DLD1 (cell line): ENCODE results near the gene LSM4.

ENCODE experiments used
- in situ Hi-C: cut with HindIII; loops from 2 replicates; pipeline ENCODE4 v1.10.0; 2017; ENCODE audit warnings: low sequenced_read_pairs

The LSM4 gene

DNA sequence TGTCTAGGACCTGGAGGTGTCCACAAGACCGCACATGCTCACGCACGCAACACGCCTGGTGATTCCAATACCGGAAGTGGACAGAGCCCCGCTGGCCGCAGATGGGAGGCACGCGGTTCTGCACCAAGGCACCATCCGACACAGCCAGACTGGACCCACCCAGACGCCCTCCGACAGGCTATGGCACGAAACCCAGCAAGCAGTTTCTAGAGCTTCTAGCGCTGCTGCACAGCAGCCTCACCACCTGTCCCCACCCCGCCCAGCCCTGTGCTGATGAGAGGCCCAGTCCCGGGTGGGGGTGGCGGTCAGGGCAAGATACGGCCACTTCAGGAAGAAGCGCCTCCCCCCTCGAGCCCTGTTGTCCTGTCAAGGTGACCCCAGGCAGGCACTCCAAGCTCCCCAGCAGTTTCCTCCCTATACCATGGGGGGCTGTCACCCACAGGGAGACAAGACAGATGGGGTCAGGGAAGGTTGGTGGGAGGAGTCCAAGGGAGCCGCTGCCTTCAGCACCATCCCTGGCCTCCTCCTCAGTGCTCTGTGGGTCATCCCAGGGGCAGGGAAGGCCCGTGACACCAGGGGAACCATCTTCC, 11.3 kb downstream of the LSM4 start:
- in situ Hi-C loops: no loop called here

- in situ Hi-C loops: no loop called here
Observed at GRCh38 chr19:18310966-18311365, 11.9 kb downstream of the LSM4 start.

DNA sequence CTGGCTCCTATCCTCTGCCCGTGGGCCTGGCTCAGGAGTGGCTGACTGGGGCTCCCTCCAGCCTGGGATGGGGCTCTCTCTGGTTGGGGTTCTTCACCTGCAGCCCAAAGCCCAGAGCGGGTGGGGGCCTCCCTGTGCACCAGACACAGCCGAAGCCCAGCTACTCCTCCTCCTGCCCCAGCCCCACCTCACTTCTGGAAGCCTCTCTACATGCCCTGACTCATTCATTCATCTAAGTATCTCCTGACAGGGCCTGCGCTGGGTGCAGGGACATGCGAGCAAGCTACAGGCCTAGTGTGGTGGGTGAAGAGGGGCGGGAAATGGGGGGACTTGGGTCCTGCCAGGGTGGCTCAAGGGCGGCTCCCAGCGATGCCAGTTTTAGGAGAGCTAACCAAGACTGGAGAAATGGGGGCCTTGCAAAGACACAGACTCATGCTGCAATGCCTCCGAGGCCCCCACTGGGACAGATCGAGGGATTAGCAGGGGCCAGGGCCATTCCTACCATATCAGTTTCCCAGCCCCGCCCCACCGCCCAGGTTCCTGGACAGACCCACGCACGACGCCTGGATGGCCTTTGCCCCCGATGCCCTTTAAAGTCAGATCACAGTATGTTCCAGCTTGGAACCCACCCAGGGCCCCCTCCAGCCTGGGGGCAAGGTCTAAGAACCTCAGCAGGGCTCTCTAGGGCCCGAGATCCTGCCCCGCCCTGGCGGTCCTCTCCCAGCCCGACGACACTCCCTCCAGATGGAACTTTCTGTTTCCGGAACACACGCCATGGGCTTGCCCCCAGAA, 12.6 kb downstream of the LSM4 start:
- in situ Hi-C loops: no loop called here

DNA sequence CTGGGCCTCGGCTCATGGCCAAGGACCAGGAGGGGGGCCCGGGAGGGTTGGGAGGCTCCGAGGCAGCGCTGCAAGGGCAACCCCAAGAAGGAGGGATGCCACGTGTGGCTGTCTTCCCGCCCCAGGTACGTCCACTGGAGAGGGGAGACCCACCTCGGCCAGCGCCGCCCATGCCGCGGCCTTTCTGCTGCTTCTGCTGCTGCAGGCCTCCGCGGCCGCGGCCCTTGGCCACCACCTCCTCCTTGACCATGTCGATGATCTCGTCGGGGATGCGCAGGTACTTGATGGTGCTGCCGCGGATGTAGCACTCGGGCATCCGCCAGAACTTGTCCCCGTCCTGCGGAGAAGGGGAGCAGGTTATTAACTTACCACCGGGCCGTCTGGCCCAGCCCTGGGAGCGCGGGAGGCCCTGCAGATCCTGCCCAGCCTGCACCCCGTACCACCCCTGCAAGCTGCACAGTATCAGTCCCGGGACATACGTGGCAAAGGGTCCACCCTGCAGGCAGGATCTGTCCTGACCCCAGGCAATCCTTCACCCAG, 13.3 kb downstream of the LSM4 start:
- in situ Hi-C loops: no loop called here

DNA sequence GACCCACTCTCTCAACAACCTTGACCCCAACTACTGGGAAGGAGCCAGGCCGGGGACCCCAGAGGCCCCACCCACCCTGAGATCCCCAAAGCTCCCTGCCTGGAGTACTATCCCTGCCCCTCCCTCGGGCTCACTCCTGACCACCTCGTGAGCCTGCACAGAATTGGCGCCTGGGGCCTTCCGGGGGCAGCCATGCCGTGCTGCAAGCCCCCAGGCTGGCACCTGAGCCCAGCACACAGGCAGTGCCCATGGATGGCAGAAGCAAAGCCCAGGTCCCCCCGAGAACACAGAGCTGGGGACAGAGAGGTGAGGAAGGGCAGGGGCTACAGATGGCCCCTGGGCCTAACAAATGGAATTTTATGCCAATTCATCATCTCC, 13.9 kb downstream of the LSM4 start:
- in situ Hi-C loops: no loop called here

DNA sequence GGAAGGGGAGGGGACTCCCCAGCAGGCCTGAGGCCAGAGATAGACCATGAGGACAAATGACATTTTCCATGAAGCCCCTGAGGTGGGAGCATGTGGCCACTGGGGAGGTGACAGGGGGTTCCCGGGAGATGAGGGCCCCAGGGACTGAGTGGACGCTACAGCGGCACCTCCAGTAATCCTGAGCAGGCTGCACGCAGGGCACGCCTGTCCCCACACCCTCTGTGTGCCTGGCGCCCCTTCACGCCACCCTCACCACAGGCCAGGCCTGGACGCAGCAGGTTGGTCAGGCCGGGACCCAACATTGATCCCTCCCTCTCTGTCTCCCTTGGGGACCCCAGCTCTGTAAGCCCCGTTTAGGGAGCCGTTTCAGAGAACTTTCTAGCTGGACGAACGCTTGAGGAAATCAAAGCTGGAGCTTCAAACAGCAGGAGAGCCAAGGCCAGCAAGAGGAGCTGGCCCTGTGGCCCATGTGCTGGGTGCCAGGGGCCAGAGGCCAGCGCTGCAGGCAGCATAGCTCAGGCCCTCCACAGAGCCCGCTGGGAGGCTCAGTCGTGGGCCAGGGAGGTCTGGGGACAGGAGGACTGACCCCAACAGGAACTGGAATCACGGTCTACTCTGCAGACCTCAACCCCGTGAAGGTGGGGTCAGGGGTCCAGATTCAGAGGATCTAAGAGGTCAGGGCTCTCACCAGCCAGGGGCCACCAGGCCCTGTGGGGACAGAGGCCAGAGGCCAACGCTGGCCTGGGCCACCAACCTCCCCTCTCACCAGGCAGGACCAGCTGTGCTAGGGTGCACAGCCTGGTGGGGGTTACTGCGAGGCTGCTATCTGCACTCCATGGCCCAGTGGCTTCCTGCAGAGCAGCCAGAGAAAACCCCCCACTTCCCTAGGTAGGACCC, 14.6 kb downstream of the LSM4 start:
- in situ Hi-C loops: no loop called here

DNA sequence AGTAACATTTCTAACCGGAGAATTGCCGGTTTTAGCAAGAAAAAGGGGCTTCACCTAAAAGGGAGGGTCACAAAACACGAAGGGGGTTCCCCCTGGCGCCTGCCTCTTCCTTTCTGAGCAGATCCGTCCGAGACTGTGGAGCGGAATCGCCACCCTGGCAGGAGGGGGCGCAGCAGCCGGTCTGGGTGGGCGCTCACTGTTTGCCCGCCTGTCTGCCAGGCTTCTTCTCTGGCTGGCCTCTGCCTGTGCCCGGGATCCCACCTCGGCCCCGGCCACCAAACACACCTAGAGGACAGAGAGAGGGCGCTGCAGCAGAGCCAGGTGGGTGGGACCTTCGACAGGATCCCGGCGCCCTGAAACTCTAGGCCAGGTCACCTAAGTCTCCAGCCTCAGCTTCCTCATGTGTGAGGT, 15.6 kb downstream of the LSM4 start:
- in situ Hi-C loops: no loop called here

DNA sequence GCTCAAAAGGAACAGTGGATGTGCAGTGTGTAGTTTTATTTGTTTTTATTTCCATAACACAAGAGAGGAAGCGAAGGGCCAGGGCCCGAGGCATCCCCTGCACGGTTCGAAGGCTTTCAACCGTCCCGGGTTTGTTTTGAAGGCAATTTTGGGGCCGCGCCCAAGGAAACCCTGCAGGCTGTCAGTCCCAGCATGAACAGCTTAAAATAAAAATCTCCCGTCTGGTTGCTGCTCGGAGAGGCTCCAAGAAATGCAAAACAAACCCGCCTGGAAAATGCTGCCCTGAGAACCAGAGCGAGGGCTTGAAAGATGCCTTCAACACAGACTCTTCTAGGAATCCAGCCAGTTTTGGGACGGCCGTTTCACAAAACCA, 16.0 kb downstream of the LSM4 start:
- in situ Hi-C loops: no loop called here

DNA sequence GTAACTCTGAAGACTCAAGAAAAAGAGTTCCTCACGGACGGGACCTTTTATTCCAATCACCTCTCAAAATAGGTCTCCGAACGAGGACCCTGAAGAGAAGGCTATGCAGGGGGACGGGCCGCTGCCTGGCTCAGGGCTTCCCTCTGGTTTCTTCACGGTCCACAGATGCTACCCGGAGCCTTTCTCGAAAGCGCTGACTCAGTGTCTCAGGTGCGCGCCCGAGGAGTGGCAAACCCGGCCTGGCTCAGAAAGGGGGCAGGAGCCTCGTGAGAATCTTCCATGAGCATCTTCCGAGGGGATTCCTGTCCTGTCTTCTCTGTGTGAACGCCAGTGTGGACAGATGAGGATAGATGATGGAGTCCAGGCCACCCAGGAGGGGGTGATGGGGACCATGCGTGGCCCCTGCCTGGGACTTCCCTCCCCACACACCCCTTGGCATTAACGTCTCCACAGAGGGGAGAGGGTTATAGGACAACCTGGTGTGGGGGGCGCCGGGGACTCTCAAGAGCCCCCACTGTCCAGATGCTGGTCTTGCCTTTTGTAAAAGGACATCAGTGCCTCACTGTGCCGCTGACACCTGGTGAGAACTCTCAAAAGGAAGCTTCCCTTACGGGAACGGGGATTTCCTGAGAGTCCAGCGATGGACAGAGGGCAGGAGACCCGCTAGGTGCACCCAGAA, 16.5 kb downstream of the LSM4 start:
- in situ Hi-C loops: no loop called here

DNA sequence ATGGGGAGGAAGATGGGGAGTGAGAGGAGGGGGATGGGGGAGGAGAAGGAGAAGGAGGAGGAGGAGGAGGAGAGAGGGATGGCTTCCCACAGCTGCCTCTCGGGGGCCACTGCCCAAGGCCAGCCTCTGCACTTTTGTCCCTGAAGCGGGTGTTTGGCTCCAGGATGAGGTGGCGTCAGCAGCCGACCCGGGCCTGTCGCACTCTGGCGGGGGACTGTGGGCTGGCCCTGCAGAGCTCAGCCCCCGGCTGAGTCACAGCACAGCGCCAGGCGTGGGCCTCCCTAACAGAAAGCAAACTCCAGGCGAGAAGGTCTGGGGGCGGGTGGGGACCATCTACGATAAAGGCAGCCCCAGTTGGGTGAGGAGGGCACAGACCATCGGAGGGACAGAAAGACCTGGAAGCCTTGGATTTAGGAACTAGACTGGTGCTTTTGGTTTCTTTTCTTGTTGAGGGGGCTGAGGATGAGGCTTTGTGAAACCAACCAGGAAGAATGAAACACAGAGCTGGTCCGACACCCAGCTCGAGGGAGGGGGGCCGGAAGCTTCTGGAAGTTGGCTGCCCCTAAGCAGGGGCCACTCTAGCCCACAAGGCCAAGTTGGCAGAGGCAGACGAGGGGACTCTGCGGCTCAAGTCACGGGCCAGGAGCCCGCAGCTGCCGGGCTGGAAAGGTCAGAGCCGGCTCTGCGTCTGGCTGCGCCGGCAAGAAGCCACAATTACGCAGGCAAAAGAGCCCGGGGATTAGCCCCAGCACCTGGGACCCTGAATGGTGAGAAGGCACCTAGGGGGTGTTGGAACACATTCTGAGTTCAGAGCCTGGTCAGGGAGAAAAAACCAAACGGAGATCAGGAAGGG, 18.2 kb downstream of the LSM4 start:
- in situ Hi-C loops: no loop called here

- in situ Hi-C loops: no loop called here
Observed at GRCh38 chr19:18304208-18304457, 18.7 kb downstream of the LSM4 start.

DNA sequence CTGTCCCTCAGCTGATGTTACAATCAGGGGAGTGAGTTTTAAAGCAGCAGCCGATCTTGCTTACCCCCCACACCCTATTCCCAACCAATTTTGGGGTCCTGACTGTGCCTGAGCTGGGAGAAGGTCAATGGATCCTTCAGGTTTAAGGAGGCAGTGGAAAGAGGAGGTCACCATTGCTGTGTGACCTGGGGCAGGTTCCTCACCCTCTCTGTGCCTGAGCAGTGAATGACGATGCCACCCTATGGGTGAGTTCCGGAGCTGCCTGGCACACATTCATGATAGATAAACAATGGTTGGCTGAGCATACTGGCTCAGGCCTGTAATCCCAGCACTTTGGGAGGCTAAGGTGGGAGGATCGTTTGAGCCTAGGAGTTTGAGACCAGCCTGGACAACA, 21.2 kb downstream of the LSM4 start:
- in situ Hi-C loops: no loop called here

GRCh38 chr19:18300930-18301717, 21.8 kb downstream of the LSM4 start:
- in situ Hi-C loops: no loop called here

DNA sequence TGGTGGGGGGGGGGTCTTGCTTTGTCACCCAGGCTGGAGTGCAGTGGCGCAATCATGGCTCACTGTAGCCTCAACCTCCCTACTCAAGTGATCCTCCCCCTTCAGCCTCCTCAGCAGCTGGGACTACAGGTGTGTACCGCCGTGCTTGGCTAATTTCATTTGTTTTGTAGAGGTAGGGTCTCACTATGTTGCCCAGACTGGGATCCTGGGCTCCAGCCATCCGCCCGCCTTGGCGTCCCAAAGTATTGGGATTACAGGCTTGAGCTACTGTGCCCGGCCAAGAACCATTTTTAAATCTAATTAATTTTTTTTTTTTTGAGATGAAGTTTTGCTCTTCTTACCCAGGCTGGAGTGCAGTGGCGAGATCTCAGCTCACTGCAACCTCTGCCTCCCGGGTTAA, 23.2 kb downstream of the LSM4 start:
- in situ Hi-C loops: no loop called here

- in situ Hi-C loops: no loop called here
Observed at GRCh38 chr19:18298601-18299000, 24.3 kb downstream of the LSM4 start.

DNA sequence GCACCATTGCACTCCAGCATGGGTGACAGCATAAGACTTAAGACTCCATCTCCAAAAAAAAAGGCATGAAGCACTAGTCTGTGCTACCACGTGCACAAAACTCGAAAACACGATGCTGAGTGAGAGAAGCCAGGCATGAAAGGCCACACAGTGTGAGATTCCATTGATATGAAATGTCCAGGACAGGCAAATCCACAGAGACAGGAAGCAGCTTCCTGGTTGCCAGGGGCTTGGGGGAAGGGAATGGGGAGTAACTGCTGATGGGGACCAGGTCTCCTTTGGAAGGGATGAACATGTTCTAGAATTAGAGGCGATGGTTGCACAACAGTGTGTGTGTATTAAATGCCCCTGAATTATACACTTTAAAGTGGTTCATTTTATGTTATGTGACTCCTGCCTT, 25.6 kb downstream of the LSM4 start:
- in situ Hi-C loops: no loop called here

DNA sequence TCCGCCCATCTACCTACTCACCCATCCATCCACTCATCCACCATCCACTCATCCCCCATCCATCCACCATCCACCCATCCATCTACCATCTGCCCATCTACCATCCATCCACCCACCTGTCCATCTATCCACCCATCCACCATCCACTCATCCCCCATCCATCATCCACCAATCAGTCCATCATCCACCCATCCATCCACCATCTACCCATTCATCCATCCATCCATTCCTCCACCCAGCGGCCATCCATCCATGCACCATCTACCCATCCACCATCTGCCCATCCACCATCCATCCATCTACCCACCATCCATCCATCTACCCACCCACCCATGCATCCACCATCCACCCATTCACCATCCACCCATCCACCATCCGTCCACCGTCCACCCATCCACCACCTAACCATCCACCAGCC, 27.8 kb downstream of the LSM4 start:
- in situ Hi-C loops: no loop called here

DNA sequence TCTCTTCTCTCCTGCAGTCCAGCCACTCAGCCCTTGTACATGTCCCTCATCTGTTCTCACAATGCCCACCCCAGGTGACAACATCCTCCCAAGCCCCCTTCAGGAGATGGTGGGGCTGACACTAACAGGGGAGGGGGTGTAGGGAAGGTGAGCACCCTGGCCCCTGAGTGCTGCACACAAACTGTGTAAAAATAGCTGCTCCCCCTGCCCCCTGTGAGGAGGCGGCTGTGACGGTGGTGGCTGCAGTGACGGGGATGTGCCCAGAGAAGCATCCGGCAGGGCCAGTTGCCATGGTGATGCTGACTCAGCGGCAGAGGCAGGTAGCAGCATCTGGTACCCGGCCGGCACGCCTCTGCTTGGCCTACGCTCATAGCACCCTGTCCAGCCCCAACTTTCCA, 28.4 kb downstream of the LSM4 start:
- in situ Hi-C loops: no loop called here

GRCh38 chr19:18293642-18294466, 29.0 kb downstream of the LSM4 start:
- in situ Hi-C loops: no loop called here
